Measurements from ENCODE around the gene ADSS2. TPM values are rescaled to one million over a fixed set of nuclear protein-coding genes. Genes with fewer than 3 reads are reported as not detected.
"Not testable (repeated sequence)": the region's sequence is repeated elsewhere in the genome, so short reads cannot be mapped to it uniquely, and the experiment has no call there.

ADSS2 gene
- polyA plus RNA-seq, 6 donors from 2014 or later = 19.4 to 28.9 (median 25.8) TPM

GRCh38 chr1:244365262-244365661 is 86.4 kb downstream of the ADSS2 start:
- DNase-seq; ATAC-seq (ENCODE audit: low read depth in 2 of 2); H3K4me3 Mint-ChIP-seq; H3K27me3 Mint-ChIP-seq; H3K27ac Mint-ChIP-seq; H3K36me3 Mint-ChIP-seq; H3K4me1 Mint-ChIP-seq: not testable (repeated sequence)
- H3K9me3 Mint-ChIP-seq = peaks cover 4 to 17% (median 4%) of the 10 kb centered on the region in 7 donors

- Mint-ChIP-seq H3K4me3 (no peak overlapping the region), H3K9me3 (peaks cover 4 to 17% (median 4%) of the 10 kb centered on the region in 7 donors)
- DNase-seq = no peak
Measured at GRCh38 chr1:244362476-244362875, 89.2 kb downstream of the ADSS2 start.

DNA sequence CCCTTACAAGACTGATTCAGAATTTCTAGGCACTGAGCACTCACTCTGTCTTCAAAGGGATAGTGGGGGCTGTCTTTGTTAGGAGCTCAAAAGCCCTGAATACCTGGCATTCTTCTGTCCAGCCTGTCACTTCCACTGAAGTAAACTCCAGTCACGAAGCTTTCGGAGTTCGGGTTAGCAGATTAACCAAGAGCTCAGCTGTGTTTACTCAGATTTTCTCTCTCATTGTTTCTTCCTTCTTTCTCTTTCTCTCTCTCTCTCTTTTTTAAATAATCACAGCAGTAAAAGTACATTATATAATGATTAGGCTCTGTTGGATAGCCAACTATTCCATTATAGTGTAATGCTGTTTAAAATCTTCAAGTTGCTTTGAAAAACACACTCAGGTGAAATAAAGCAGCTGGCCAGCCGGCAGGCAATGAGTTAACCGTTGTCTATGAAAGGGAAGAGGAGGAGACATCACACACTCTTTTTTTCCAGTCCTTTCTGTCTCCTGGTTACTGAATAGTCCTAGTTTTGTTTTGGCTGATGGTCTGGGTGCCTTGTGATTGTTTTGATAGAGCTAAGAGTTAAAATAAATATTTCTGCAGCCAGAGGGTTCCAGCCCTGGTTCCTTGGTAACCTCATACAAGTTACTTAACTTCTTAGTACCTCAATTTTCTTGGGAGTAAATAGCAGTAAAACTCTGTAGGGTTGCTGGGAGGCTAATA is 89.8 kb downstream of the ADSS2 start:
- no peak for ATAC-seq (ENCODE audit: low read depth in 2 of 2)
- no peak overlapping the region for H3K4me3 Mint-ChIP-seq
- no peak for DNase-seq
- peak overlapping the region in 1 of 6 donors; percentile 28 for H3K27ac Mint-ChIP-seq
- H3K4me1 Mint-ChIP-seq = no peaks in the 10 kb centered on the region
- H3K36me3 Mint-ChIP-seq = no peaks in the 10 kb centered on the region
- no peaks in the 10 kb centered on the region for H3K27me3 Mint-ChIP-seq
- H3K9me3 Mint-ChIP-seq = peaks cover 4 to 17% (median 4%) of the 10 kb centered on the region in 7 donors

More at GRCh38 chr1:244362476-244362875, 89.2 kb downstream of the ADSS2 start:
- Mint-ChIP-seq H3K4me1 (no peaks in the 10 kb centered on the region), H3K27ac (no peak overlapping the region), H3K36me3 (no peaks in the 10 kb centered on the region), H3K27me3 (no peaks in the 10 kb centered on the region)
- no peak for ATAC-seq (ENCODE audit: low read depth in 2 of 2)

Other genes with a start within 250 kb of the ADSS2 start
- 1 to 10 TPM in 3 of 6 donors, under 1 TPM in 3; 0.16 to 1.5 (median 0.91) TPM for gene CATSPERE, start 9.4 kb upstream of the ADSS2 start, polyA plus RNA-seq (ENCODE audit: low read depth in 6 of 6)
- 10 to 100 TPM; 17.2 to 23.8 (median 19.0) TPM for gene DESI2, start 201.2 kb upstream of the ADSS2 start, polyA plus RNA-seq (ENCODE audit: low read depth in 6 of 6)

All from naive B cell (primary cell).